NCI-H2081 (cell line): ENCODE results near the gene EHMT2.
"Not testable (repeated sequence)": the region's sequence is repeated elsewhere in the genome, so short reads cannot be mapped to it uniquely, and the experiment has no call there.

ENCODE experiments used
- DNase-seq, 2 experiments: peaks; one replicate each; lab custom pipeline; 2025; lab: John Stamatoyannopoulos, UW

Gene EHMT2

DNA sequence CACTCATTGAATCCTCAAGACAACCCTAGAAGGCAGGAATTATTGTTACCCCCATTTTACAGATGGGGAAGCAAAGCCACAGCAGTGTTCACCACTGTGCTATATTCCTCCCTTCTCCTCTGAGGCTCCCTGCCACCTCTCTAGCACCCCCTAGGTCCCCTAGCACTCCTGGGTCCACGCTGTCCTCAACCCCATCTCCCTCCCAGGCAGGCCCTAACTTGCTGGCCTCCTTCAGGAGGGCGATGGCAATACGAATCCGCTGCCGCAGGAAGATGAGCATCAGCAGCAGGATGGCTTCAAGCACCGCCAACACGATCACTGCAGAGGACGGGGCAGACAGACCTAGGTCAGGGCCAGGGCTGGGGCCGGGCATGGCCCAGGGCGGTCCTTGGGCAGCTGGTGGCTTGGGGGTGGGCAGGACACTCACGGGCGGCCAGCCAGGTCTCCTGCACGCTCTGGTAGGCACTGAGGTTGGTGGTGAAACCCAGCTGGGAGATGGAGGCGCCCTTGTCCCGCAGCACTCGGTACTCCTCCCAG is 27.0 kb downstream of the EHMT2 start:
- no peak for DNase-seq

DNA sequence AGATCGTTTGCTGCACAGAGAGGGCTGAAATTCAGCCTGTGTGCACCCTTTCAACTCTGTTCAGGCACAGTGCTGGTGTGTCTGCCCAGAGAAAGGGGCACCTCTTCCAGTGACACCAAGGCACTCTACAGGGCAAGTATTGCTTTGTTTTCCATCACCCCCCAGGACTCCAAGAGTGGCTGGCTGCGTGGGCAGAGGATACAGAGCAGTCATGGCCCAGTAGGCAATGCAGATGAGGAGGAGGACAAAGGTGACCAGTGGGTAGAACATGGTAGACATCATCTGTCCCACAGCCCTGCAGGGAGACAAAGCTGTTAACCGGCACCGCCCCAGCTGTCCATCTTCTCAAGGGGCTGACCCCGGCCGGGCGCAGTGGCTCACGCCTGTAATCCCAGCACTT is 28.2 kb downstream of the EHMT2 start:
- no peak for DNase-seq

GRCh38 chr6:31868658-31868971 is 28.9 kb downstream of the EHMT2 start:
- not testable (repeated sequence) for DNase-seq

DNA sequence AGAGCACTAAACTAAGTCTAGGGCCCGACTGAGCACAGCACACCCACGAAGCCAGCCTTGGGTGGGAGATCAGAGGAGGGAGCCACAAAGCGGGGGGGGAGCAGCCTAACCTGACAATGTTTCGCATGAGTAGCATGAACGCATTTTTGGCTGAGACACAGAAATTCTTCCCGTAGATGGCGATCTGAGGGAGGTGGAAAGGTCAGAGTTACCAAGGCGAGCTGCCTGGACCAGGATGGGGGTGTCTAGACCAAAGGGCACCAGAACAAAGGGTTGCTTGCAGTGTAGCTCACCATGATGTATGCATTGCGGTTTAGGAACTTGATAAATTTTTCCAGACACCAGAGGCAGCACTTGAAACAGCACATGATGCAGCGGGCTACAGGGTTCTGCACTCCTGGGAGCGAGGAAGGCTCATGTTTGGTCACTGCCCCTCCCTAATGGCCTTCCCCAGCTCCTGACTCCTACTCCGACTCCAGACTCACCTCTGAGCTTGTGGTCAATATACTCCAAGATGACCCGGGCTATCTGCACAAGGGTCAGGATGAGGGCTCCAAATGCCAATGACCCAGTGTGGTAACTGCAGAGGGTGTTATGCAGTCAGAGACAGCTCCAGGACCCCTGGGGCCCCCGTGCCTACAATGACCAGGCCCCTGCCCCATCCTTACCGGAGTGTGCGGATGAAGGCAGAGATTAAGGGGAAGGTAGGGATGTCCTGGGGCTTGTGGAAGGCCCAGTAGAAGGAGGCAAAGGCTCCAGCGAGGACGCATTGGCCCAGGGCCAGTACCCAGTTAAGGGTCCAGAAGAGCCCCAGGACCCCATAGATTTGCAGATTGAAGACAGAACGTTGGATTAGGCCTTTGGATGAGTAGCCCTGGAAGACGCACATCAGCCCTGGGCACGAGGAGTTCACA is 32.0 kb downstream of the EHMT2 start:
- no peak for DNase-seq

DNA sequence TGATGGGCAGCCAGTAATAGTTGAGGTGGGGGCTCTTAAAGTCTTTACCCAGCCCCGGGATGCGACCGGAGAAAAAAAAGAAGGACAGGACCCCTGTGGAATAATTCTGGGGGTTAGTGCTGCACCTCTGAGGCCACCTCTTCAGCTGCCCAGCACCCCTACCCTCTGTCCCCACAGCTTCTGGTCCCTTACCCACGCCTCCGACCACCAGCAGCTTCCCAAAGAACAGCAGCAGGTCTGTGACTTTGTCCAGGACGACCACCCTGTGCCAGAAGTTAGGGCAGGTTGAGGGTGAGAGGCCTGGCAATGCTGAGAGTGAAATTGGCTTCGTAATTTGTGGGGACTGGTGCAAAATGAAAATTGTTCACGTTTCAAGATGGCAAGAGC is 32.7 kb downstream of the EHMT2 start:
- DNase-seq = no peak

DNA sequence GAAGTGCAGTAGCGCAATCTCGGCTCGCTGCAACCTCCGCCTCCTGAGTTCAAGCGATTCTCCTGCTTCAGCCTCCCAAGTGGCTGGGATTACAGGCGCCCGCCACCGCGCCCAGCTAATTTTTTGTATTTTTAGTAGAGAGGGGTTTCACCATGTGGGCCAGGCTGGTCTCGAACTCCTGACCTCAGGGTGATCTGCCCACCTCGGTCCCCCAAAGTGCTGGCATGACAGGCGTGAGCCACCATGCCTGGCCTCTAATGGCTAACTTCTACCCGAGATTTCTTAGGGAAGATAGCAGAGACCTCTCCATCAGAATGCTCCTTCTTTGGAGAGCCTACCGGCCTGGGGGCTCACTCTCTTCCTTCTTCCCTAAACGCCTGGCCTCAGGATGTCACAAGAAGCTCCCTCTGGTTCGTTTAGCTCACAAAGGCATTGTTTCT is 33.4 kb downstream of the EHMT2 start:
- DNase-seq = not testable (repeated sequence)

DNA sequence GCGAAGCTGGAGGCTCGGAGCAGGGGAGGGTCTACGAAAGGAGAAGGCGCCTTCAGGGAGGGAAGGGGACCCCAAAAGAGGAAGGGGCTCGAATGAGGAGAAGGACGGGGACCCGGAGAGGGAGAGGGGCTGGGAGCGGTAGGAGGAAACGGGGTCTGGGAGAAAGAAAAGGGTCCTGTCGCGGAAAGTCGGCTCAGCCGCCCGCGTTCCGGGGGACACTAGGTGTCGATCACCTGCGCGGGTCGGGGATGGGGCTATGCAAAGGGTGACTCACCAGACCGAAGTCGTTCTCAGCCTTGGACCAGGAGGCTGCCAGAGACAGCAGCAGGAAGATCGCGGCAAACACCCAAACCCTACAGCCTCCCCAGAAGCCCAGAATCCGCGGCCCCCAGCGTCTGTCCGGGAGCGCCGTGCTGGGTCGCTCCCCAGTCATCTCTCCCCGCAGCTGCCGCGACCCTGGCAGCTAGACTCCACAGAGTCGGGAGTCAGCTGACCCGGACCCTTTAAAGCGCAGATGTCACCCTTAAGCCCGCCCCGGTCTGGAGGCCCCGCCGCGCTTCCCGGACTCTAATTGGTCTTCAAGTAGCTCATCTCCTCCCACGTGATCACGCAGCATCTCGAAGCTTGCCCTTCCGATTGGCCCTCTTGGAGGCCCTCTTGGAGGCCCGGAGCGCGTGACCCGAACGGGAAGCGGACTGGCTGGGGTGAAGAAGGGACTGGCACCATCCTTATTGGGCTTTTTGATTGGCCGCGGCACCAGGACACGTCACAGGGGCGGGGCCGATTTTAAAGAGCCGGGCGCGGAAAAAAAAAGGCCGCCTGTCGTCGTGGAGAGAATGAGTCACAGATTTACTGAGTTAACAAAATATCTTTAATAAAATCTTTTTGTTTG is 34.9 kb downstream of the EHMT2 start, which contains the start of gene NEU1:
NEU1 (minus strand) TSS at position 478 of the 892 bp plus-strand sequence; CDS start at position 433, 45 bp downstream.
- DNase-seq = peak; percentile 99 to 100

DNA sequence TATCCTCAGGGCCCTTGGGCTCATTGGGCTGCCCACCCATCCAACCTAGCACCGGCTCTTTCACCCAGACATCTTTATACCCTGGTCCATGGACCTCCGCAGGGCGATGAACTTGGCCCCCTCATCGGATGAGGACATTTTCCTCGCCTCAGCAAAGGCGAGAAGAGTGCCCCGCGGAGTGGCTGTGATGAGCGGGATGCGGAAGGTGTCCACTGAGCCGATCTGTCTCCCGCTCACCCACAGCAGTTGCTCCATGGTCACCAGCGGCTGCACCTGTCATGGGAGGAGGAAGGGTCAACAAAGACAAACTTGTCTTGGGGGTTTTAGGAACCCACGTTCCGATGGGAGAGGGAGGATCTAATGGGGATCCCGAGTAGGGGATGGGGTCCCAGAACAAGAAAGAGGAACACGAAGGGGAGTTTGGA is 35.6 kb downstream of the EHMT2 start:
- no peak for DNase-seq

- DNase-seq = no peak
These were observed 36.3 kb downstream of the EHMT2 start for GRCh38 chr6:31861150-31861549.

GRCh38 chr6:31860349-31860748 is 37.1 kb downstream of the EHMT2 start:
- no peak for DNase-seq

- DNase-seq = no peak
These were observed 37.6 kb downstream of the EHMT2 start for GRCh38 chr6:31859923-31860322.

DNA sequence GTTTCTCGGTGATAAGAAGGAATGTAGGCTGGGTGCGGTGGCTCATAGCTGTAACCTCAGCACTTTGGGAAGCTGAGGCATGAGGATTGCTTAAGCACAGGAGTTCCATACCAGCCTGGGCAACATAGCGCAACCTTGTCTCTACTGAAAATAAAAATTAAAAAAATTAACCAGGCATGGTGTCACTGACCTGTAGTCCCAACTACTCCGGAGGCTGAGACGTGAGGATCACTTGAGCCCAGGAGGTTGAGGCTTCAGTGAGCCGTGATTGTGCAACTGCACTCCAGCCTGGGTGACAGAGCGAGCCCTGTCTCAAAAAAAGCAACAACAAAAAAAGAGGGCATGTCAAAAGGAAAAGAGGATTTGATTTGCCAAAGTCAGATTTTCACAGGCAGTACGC is 38.8 kb downstream of the EHMT2 start:
- DNase-seq = no peak

GRCh38 chr6:31857774-31858173 is 39.7 kb downstream of the EHMT2 start:
- DNase-seq = not testable (repeated sequence)

- DNase-seq = not testable (repeated sequence)
These were observed 45.3 kb downstream of the EHMT2 start for GRCh38 chr6:31851980-31852718.

DNA sequence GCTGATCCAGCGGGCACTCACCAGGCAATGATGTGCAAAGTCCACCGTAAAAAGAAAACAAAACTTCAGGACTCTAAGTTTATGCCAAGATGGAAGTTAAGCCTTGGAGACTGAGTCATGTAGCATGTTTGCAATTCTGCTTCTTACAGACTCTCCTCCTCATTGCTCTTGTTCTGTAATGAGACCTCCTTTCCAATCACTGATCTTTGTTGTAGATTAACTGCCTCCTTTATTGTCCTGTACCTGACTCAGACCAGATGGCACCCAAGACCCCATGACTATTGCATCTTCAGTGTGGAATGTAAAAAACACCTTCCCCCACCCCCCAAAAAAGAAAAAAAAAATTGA is 46.0 kb downstream of the EHMT2 start:
- DNase-seq = no peak

- no peak for DNase-seq
These were observed 46.6 kb downstream of the EHMT2 start for GRCh38 chr6:31850765-31851484.

DNA sequence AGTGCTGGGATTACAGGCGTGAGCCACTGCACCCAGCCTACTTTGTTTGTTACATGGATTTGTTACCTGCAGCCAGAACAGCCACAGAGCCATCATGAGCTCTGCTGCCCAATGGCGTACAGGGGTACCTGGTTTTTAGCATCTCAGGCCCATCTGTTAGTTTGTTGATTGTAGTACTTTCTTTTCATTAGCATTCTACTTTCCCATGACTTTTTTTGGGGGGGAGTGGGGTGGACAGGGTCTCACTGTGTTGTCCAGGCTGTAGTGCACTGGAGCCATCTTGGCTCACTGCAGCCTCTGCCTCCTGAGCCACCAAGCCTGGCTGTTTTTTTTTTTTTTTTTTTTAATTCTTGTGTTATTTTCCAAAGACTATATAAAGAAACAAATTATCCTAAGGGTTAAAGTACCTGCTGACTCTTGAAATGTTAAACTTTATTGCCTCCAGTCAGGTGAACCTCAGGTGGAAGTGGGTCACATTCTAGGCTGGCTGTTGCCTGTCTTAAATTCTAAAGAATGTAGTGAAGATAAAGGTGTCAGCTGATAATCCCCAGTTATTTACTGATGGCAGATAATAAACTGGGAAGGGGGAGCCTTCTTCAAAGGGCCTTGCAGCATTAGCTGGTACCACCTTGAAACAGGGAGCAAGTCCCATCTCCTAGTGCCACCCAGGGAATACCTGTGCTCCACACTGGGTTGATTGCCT is 50.1 kb downstream of the EHMT2 start:
- DNase-seq = no peak

GRCh38 chr6:31844507-31844906 is 53.0 kb downstream of the EHMT2 start:
- DNase-seq = no peak

- no peak for DNase-seq
These were observed 55.4 kb downstream of the EHMT2 start for GRCh38 chr6:31842053-31842452.

DNA sequence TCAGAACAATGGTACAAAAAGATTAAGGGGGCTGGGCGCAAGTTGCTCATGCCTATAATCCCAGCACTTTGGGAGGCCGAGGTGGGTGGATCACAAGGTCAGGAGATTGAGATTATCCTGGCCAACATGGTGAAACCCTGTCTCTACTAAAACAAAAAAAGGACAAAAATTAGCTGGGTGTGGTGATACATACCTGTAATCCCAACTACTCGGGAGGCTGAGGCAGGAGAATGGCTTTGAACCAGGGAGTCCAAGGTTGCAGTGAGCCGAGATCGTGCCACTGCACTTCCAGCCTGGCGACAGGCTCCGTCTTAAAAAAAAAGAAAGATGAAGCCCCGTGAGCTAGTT is 57.7 kb downstream of the EHMT2 start:
- DNase-seq = not testable (repeated sequence)

- no peak for DNase-seq
These were observed 58.5 kb downstream of the EHMT2 start for GRCh38 chr6:31838968-31839367.
